Inferior parietal cortex (tissue), 1 donor: Measurements from ENCODE around the gene CACNA2D3.

Experiments
- DNase-seq: peaks from one replicate; pipeline ENCODE4 v3.0.0-alpha.2; 2016; ENCODE audit errors: extremely low spot score

CACNA2D3 gene

DNA sequence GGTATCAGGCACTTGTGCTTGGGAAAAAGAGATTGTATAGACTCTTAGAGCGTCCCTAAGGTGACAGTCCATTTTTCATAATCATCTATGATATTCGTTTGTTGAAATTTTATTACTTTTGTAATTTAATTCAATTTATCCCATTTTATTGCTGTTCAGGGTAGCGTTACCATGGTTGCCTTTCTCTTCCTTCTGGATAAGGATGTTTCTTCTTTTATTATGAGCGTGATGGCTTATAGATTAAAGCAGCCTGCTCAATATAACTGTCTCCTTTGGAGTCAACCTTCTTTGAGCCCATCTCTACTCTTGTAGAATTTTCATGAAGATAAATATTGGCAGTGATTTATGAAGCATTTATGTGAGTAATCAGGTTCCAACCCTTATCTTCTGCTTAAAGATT, 623.5 kb downstream of the CACNA2D3 start:
- DNase-seq, result no peak

DNA sequence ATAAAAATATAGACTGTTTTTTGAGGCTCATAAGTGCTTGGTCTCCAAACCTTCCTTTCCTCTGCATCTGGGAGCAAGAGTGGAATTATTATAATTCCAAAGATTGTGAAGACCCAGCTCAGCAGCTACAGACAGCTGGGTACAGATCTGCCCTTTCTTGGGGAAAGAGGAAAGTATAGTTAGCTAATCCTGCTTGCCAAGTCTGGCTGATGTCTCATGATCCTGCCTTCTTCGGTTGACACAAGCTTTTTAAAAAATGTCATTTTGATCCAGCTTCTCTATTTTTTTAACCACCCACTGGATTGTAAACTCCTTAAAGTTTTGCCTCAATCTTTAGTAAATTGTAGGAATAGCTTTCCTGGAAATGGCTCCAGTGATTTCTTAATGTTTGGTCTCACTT, 624.4 kb downstream of the CACNA2D3 start:
- no peak for DNase-seq

DNA sequence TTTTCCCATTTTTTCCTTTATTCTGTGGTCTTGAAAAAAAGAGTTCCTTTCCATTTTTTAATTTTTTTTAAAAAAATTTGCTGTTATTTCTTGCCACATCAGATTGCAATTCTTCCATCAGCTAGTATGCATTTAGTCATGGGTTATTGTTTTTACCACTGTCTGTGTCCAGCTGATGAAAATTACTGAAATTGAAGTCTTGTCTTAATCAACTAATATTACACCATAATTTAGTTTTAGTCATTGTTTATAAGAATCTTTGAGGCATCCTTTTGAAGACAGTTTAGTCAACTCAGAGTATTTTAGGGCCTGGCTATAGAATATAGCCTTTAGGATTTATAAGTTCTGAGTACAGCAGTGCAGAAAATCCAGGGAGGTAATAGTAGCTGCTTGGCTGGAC, 633.4 kb downstream of the CACNA2D3 start:
- DNase-seq, result no peak

DNA sequence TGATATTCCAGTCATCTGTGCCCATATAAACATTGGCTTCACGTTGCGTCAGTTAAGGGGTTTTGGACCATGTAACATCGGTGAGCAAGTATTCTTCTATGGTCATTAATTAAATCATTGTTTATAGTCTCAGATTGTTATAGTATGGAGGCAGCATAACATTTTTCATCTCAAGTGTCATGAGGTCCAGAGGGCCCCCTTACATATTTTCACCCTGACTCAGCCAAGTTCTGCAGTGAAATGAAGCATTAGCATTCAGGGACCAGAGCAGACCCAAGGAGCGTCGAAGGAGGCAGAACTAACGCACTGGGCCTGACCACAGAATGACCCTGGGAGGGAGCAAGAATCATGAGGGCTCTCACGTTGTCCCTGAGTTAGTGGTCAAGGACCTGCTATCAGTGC, 634.0 kb downstream of the CACNA2D3 start:
- DNase-seq, result no peak

DNA sequence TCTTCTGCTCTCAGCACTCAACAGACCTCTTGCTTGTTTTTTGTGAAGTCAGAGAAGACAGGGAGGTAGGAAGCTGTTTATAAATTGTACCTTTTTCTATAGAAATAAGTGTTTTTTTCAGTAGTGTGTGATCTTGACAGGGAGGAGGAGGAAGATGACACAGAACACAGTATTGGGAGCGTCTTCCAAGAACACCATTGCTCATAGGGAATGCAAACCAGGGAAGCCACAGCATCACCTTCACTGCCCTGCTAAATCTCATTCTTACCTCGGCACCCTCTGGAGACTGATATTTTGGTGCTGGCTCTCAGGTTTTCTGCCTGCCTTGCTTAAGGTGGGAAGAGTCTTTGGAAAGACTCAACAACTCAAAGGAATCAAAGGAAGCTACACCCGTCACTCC, 636.1 kb downstream of the CACNA2D3 start:
- DNase-seq, result no peak

DNA sequence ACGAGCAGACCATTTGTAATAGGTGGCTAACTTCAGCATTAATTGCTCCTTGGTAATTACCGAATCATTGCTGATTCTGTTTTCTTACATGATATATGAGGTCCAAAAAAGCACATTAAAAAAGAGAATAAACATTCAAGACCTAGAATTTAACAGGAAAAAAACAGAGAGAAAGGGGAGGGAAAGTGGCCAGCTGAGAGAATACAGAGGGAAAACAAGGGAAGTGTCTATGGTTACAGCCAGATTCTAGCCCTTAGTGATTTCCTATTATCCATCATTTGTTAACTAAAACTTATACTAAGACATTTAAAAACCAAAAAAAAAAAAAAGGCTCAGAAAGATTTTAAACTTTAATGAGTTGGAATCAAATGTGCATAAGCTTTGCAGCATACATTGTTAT, 636.8 kb downstream of the CACNA2D3 start:
- no peak for DNase-seq

DNA sequence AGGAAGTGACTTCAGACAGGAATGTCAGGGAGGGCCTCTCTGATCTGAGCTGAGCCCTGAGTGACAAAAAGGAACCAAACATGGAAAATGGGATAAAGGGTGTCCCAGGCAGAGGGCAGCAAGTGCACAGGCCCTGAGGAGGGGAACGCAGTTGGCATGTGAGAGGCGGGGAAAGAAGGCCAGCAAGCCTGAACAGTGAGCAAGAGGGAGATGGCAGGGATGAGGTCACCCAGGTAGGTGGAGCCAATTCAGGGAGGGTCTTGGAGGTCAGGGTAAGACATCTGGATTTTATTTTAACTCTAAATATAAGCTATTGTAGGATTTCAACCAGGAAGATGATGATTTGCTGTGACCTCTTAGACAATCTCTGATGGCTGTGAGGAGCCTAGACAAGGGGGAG, 637.8 kb downstream of the CACNA2D3 start:
- DNase-seq, result no peak

DNA sequence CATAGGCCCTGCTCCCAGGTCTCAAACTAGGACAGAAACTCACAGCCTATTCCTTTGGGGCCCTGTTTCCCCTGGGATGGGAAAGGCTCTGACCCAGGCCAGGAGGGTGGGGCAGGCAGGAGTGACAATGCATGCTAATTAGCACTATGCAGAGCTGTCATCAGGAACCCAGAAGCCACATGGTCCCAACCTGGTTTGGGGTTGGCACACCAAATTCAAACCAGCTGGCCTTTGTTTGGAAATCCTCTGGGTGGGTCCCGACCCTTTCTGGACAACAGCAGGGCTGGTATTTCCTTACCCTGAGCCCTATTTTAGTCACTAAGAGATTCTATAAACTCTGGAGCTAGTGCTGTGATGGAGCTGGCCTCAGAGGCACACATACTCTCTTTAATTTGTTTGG, 639.3 kb downstream of the CACNA2D3 start:
- no peak for DNase-seq

DNA sequence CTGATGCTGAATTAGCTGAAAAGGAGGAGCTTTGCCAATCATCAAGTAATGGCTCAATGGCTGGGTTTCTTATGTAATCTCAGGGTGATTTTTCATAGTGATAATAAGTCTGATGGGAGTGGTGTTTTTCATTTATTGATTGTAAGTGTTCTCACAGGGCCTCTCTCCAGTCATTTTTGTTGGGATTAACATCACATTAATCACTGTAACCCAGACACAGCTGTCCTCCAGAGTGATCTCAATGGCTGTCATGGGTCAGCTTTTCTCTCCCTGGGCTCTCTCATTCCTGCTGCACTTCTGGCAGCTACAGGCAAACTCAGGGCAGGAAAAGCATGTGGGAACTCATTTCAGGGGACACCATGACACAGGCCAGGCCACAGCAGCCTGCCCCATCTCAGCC, 642.6 kb downstream of the CACNA2D3 start:
- DNase-seq, result no peak

DNA sequence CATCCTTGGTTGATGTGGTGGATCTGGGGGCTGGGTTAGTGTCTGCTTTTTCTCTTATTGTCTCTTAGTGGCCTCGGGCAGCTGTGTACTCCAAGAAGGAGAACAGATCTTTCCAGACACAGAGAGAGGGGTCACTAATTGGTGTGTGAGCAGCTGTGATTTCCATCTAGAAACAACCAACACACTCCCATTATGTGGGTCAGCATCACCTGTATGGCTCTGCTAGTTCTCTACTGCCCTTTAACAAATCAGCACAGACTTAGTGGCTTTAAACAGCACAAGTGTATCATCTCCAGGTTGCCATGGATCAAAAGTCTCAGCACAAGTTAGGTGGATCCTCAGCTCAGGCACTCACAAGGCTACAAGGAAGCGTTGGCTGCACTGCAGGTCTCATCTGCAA, 648.7 kb downstream of the CACNA2D3 start:
- DNase-seq, result no peak

DNA sequence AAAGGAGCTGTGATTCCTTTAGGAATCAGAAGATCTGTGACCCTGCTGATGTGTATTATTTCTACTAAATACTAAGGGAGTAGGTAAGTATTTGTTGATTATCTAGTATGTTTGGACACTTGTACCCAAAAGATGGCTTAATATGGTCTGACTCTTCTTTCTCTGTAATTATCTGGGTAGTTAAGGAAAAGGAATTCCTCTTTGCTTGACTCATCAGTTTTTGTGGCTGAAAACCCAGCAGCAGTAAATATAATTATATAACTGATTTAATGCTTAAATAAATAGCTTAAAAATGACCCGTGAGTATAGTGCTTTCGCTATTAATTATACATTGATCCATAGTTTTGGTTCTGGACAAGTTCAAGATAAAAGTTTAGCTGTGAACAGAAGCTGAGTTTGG, 649.7 kb downstream of the CACNA2D3 start:
- no peak for DNase-seq

DNA sequence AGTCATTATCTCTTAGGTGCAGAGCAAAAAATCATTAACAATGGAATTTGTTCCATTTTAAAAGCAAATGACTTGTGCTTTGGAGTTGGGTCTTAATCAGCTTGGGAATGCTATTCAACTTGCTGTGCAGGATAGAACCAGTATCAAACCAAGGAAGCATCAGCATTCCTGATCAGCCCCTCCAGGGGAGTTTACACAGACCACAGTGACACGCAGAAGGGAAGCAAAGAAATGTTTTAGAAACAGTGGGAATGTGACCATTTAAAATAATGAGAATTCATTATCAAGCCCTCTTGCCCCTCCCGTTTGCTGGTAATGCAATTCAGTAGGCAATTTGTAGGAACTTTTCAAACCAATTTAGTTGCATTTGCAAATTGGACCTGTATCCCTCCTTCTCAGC, 650.4 kb downstream of the CACNA2D3 start:
- no peak for DNase-seq

DNA sequence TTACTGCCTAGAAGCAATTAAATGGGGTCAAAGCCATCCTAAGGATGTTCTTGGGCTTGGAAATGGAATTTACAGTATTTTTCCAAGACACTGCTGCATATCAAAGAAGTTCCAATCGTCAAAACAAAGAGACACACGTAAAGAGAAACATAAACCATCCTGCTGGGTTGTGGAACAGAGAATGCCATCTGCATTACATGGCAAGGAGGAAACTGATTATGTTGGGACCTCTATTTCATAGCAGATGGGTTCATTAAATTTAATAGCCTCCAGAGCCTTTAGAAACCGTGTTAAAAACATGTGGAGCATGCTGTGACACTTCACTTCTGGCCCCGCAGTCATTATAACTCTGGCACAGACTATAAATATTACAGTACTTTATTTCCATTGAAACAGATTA, 650.9 kb downstream of the CACNA2D3 start:
- DNase-seq, result no peak

DNA sequence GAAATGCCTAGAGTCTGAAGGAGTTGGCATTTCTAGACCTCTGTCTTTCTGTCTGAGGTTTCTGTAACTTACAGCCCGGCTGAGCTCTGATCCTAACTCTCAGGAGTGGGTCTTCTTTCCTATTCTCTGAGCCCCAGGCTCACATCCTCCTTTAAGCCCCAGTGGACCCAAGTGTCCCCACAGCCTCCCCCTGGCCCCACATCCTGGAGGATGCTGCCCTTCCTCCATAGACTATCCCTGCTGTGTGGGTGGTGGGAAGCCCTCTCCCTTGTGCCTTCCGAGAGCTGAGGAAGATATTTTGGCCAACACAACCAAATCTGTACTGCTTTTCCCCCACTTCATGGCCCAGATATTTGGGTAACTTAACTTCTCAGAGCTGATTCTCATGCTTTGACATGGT, 654.2 kb downstream of the CACNA2D3 start:
- no peak for DNase-seq

DNA sequence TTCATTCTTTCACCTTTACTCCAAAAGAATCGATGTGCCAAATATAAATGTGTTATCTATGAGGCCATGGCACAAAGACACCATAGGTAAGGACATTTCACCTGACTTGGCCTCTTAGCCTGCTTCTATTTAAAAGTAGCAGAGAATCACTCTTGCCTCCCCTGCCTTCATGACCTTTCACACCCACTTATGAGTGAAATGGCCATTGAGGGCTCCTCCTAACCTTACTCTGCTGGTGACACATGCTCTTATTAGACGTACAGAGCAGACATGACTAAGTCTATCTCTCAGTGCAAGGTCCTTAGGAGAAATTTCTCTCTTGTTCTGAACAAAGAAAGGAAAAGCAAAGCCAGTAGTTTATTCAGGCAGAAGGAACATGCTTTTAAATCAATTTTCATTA, 654.8 kb downstream of the CACNA2D3 start:
- no peak for DNase-seq

DNA sequence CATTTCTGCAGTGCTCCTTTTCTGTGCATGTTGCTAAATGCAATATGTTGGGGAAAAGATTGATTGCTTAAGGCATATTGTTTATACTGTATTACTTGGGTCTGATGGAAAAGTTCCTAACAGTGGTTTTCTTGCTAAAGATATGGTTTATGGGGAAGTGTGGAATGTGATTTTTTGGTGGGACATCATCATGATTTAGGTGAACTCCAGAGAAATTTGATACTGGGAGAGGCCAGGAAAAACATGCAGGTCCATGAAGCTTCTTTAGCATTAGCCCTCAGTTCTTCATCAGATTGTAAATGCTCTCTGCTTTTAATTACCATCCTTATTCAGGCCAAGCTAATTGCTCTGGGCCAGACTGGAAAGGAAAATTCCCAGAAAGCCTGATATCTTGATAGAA, 658.0 kb downstream of the CACNA2D3 start:
- no peak for DNase-seq

DNA sequence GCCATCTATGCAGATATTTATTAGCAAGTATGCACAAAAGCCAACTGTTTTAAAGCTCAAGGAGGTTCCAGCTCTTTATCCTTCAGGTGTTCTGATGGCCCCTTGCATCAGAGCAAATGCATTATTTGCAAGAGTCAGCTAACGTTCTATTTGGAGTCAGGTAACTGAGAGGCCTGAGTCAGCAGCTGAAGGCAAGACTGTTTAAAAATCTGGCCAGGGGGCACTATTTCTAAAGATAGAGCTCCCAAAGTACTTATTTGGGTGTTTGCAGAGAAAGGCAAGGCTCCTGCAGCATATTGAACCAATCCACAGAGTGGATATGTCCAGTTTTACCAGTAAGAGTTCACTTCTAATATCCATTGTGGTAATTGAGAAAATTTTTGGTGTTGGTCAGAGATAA, 659.4 kb downstream of the CACNA2D3 start:
- no peak for DNase-seq

DNA sequence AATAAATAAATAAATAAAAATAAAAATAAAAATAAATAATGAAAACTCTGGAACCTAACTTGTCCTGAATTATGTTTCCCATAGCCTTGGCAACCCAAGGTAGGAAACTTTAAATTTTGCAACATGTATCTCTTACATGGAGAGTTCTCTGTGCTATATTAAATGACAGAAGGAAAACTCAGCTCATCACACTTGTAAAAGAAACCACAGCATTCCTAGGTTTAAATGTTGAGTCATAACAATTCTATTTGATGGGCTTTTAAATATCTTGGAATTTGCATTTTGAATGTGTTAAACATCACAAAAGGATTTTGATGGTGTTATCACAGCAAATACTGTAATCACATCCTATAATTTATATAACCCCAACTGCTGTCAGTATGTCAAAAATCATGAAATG, 661.3 kb downstream of the CACNA2D3 start:
- no peak for DNase-seq

DNA sequence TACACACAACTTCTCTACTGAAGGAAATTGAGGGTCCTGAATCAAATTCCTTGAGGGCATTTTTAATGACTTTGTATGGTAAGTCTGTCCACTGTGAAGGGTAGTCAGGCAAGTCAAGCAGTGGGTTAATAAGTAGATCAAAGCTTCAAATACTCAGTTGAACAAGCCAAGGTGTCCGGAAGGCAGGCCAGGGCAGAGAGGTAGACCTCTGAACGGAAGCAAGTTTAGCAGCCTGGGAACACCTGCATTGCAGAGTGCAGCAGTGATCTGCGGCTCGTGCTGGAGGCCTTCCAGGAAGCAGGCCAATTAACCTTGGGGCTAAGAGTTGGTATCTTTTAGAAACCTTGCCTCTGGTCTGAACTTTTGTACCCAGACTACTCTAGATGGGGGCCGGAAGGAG, 661.7 kb downstream of the CACNA2D3 start:
- DNase-seq, result no peak

DNA sequence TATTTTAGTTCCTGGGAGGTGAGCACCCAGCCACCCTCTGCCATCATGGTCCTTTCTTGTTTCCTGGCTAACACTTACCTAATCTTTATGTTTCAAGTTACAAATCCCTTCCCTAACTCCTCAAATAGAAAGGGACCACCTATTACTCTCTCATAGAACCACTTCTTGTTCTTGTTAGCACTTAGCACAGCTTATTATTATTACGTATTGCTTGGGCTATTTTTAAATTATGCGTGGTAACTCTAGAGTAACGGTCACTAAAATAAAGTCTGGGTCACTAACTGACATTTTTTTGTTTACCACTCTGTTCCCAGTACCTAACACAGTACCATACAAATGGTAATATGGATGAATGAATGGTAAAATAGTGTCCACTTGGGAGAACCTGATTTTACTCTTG, 663.6 kb downstream of the CACNA2D3 start:
- no peak for DNase-seq

DNA sequence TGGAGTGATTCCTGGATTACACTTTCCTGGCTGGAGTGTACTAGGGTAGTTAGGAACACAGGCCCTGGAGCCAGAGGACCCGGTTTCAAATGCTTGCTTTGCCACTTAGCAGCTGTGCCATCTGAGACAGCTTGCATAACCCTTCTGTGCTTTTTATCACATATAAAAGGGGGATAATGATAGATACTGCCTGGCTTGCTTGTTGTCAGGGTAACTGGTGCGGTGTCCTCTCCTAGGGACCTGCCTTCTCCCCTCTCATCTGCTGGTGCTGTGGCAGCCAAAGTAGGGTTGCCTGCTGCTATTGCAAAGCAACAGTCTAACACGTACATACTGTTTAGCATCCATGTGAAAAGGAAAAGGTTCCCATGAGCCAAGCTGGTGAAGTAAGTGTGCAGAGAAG, 667.7 kb downstream of the CACNA2D3 start:
- peak; percentile 24 for DNase-seq

DNA sequence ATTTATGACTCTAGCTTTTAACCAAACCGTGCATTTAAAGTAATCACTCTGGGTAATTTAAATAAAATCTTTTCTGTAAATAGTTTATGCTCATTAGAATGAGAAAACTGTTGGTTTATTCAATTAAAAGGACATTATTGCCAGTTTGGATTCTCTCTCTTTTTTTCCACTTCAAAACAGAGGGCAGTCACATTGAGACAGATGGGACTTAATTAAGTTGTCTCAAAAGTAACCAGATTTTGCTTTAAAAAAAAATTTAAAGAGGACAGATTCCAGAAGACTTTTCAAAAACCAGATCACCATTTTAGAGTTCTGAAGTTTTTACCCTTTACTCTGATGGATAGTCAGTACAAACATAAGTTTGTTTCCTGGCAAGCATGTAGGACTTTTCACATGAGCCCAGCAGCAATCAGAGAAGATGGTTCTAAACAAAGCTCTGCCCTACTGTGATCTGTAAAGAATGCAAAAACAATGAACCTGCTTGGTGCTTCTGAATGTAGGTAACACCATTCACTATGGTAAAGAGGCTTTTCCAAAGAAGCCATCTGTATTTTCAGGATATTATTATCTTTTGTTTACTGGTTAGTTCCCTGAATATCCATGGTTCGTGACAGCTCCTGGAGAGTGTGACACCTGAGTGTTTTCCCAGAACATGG, 669.3 kb downstream of the CACNA2D3 start:
- DNase-seq, result no peak

DNA sequence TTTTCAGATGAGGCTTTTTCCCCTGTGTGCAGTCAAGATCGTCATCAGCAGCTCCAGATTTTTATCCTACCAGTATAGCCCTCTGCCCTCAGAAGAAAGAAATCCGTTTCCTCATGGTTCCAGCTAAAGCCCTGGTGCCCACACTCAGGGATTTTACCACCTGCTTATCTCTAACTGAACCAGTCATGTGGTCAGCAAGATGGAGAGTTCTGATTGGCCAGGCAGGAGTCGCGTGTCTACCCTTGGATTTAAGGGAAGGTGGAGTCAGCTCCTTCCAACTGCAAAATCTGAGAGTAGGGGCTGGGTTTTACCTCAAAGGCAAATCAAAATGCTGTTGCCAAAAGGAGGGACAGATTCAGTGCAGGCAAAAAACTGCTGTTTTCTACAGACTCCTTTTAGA, 670.2 kb downstream of the CACNA2D3 start:
- DNase-seq, result no peak

DNA sequence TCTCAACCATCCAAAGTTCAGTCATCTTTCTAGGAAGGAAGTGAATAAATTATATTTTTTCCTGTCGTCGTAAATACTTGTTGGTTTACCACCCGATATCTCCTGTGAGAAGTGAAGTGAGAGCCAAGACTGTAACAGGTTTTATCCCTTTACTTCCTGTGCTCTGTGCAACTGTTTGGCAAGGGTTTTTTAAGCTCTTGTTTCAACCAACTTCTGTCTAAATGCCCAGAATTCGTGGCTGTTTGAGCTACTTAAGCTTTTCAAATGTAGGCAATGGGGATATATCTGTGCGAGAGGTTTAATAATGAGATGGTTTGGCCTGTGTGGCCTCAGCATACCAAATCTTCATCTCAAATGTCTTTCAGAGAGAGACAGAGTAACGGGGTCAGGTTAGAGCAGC, 670.8 kb downstream of the CACNA2D3 start:
- no peak for DNase-seq

DNA sequence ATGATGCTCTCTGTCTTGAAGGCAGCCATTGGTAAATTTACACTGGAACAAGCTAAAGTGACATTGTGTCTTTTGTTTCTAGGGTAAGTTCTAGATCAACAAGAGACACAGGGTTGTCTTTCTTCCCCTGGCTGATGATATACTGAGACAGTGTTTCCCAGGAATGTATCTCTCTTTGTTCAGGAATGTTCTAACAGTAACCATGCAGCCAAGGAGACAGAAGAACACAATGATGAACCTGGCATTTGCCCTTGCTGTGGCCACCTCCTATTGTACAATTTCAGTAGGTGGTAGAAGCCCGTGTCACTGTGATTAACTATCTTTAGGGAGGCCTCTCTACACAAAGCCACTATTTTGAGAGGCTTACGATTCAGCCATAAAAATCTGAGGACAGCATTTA, 674.8 kb downstream of the CACNA2D3 start:
- DNase-seq, result no peak
